H1 (cell line): ENCODE measurements around the gene BLCAP. TPM values are rescaled to one million over a fixed set of nuclear protein-coding genes. Genes with fewer than 3 reads are reported as not detected.

Experiments
- POLR2AphosphoS5 ChIP-seq: IDR thresholded peaks from 2 replicates; pipeline ENCODE4 v1.6.1; 2011; ENCODE audit warnings: low read depth, low read length
- RAD21 ChIP-seq, 2 experiments: IDR thresholded peaks in 1 of 2; conservative IDR thresholded peaks in 1 of 2; 2 replicates each; pipeline ENCODE4 v1.6.1; 2011; ENCODE audit warnings: low read depth in 2 of 2, low read length in 2 of 2, improper control_type of control experiment in 1 of 2, inconsistent platforms in 1 of 2, mild to moderate bottlenecking in 1 of 2, moderate library complexity in 1 of 2
- RNF2 ChIP-seq: fragments of 200-900, 300-1000 bp; sonication (generic); IDR thresholded peaks from 2 replicates; pipeline ENCODE4 v1.7.1; 2016; ENCODE audit warnings: borderline replicate concordance, low read depth, mild to moderate bottlenecking, antibody characterized with exemption, low read length; ENCODE audit not compliant: poor library complexity, severe bottlenecking; ENCODE audit errors: missing control alignments
- SIX5 ChIP-seq: IDR thresholded peaks from 2 replicates; pipeline ENCODE4 v1.6.1; 2011; ENCODE audit warnings: mild to moderate bottlenecking, low read depth, low read length
- SRF ChIP-seq: IDR thresholded peaks from 2 replicates; pipeline ENCODE4 v1.6.1; 2011; ENCODE audit warnings: mild to moderate bottlenecking, low read depth, low read length, moderate library complexity
- polyA plus RNA-seq, 7 experiments: library from polyadenylated mRNA; depleted of rRNA in 3 of 7; stranded (reverse) in 5 of 7; unstranded in 2 of 7; fragments of >200 nt in 5 of 7; fragments of 200-250 nt in 2 of 7; gene quantifications; 1 replicate in 5 of 7; 2 replicates in 1 of 7; 4 replicates in 1 of 7; pipeline versions ENCODE4 v1.2.1 to v1.2.3, GENCODE V29; 2011 to 2013; ENCODE audit warnings: missing spikeins in 2 of 7, mixed read lengths in 2 of 7
- total RNA-seq: library from RNA; stranded (reverse); fragmentation: NEBNext Ultra II Directional; extraction: Animal tissue kit (Norgen Biotek cat#: 25700); gene quantifications from 2 replicates; pipeline ENCODE4 v1.2.1, GENCODE V29; 2021
- TF ChIP-seq, protein P1 (sequence below): fragments of 300-600 bp; sonication (generic); IDR thresholded peaks from 2 replicates; pipeline ENCODE4 v1.7.1; 2012; ENCODE audit warnings: low read length, moderate library complexity, mild to moderate bottlenecking, inconsistent platforms; ENCODE audit not compliant: insufficient replicate concordance

Gene BLCAP
- total and polyA plus RNA-seq, 2 of the 8 experiments (the other 6 are each of a cell fraction or from before 2014, with no cell fraction given): 60.3 to 72.2 TPM

GRCh38 chr20:37558306-37558705 is 30.6 kb upstream of the BLCAP start (continued):
- TF ChIP-seq, protein P1, sequence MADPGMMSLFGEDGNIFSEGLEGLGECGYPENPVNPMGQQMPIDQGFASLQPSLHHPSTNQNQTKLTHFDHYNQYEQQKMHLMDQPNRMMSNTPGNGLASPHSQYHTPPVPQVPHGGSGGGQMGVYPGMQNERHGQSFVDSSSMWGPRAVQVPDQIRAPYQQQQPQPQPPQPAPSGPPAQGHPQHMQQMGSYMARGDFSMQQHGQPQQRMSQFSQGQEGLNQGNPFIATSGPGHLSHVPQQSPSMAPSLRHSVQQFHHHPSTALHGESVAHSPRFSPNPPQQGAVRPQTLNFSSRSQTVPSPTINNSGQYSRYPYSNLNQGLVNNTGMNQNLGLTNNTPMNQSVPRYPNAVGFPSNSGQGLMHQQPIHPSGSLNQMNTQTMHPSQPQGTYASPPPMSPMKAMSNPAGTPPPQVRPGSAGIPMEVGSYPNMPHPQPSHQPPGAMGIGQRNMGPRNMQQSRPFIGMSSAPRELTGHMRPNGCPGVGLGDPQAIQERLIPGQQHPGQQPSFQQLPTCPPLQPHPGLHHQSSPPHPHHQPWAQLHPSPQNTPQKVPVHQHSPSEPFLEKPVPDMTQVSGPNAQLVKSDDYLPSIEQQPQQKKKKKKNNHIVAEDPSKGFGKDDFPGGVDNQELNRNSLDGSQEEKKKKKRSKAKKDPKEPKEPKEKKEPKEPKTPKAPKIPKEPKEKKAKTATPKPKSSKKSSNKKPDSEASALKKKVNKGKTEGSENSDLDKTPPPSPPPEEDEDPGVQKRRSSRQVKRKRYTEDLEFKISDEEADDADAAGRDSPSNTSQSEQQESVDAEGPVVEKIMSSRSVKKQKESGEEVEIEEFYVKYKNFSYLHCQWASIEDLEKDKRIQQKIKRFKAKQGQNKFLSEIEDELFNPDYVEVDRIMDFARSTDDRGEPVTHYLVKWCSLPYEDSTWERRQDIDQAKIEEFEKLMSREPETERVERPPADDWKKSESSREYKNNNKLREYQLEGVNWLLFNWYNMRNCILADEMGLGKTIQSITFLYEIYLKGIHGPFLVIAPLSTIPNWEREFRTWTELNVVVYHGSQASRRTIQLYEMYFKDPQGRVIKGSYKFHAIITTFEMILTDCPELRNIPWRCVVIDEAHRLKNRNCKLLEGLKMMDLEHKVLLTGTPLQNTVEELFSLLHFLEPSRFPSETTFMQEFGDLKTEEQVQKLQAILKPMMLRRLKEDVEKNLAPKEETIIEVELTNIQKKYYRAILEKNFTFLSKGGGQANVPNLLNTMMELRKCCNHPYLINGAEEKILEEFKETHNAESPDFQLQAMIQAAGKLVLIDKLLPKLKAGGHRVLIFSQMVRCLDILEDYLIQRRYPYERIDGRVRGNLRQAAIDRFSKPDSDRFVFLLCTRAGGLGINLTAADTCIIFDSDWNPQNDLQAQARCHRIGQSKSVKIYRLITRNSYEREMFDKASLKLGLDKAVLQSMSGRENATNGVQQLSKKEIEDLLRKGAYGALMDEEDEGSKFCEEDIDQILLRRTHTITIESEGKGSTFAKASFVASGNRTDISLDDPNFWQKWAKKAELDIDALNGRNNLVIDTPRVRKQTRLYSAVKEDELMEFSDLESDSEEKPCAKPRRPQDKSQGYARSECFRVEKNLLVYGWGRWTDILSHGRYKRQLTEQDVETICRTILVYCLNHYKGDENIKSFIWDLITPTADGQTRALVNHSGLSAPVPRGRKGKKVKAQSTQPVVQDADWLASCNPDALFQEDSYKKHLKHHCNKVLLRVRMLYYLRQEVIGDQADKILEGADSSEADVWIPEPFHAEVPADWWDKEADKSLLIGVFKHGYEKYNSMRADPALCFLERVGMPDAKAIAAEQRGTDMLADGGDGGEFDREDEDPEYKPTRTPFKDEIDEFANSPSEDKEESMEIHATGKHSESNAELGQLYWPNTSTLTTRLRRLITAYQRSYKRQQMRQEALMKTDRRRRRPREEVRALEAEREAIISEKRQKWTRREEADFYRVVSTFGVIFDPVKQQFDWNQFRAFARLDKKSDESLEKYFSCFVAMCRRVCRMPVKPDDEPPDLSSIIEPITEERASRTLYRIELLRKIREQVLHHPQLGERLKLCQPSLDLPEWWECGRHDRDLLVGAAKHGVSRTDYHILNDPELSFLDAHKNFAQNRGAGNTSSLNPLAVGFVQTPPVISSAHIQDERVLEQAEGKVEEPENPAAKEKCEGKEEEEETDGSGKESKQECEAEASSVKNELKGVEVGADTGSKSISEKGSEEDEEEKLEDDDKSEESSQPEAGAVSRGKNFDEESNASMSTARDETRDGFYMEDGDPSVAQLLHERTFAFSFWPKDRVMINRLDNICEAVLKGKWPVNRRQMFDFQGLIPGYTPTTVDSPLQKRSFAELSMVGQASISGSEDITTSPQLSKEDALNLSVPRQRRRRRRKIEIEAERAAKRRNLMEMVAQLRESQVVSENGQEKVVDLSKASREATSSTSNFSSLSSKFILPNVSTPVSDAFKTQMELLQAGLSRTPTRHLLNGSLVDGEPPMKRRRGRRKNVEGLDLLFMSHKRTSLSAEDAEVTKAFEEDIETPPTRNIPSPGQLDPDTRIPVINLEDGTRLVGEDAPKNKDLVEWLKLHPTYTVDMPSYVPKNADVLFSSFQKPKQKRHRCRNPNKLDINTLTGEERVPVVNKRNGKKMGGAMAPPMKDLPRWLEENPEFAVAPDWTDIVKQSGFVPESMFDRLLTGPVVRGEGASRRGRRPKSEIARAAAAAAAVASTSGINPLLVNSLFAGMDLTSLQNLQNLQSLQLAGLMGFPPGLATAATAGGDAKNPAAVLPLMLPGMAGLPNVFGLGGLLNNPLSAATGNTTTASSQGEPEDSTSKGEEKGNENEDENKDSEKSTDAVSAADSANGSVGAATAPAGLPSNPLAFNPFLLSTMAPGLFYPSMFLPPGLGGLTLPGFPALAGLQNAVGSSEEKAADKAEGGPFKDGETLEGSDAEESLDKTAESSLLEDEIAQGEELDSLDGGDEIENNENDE: no peak
- TF ChIP-seq SIX5: no peak
- no peak for TF ChIP-seq RNF2
- TF ChIP-seq SRF: no peak
- no peak for TF ChIP-seq POLR2AphosphoS5
- TF ChIP-seq RAD21 (IDR thresholded peaks at IDR 0.05 in 1 of 2, conservative IDR thresholded peaks at IDR 0.05 in 1 of 2; ENCODE audit: low read depth in 2 of 2, low read length in 2 of 2): no peak
